HG03025 (cell line): ENCODE results near the gene ERVH48-1.
"Not testable (repeated sequence)": the region's sequence is repeated elsewhere in the genome, so short reads cannot be mapped to it uniquely, and the experiment has no call there.

Source experiments
- ATAC-seq: cut with Tn5 transposase; IDR thresholded peaks from one replicate; pipeline ENCODE4 v1.9.1; 2021; ENCODE audit warnings: mild to moderate bottlenecking, moderate library complexity; ENCODE audit not compliant: unreplicated experiment, low FRiP score

The ERVH48-1 gene

GRCh38 chr21:42939582-42940413, 14.4 kb upstream of the ERVH48-1 start:
- ATAC-seq, result no peak

GRCh38 chr21:42938606-42938995, 13.2 kb upstream of the ERVH48-1 start:
- ATAC-seq, result not testable (repeated sequence)

GRCh38 chr21:42937960-42938605, 12.7 kb upstream of the ERVH48-1 start:
- no peak for ATAC-seq

- not testable (repeated sequence) for ATAC-seq
Measured at GRCh38 chr21:42937034-42937940, 11.9 kb upstream of the ERVH48-1 start.

- ATAC-seq, result not testable (repeated sequence)
Measured at GRCh38 chr21:42936360-42936759, 10.9 kb upstream of the ERVH48-1 start.

- not testable (repeated sequence) for ATAC-seq
Measured at GRCh38 chr21:42933973-42934372, 8.5 kb upstream of the ERVH48-1 start.

GRCh38 chr21:42933137-42933970, 7.9 kb upstream of the ERVH48-1 start:
- ATAC-seq, result not testable (repeated sequence)

GRCh38 chr21:42932378-42933136, 7.1 kb upstream of the ERVH48-1 start:
- ATAC-seq, result not testable (repeated sequence)

- no peak for ATAC-seq
Measured at GRCh38 chr21:42931560-42932235, 6.3 kb upstream of the ERVH48-1 start.

- no peak for ATAC-seq
Measured at GRCh38 chr21:42929969-42930368, 4.5 kb upstream of the ERVH48-1 start.

- not testable (repeated sequence) for ATAC-seq
Measured at GRCh38 chr21:42927474-42928200, 2.2 kb upstream of the ERVH48-1 start.

- ATAC-seq, result no peak
Measured at GRCh38 chr21:42924433-42924751, 1.0 kb downstream of the ERVH48-1 start.

- ATAC-seq, result no peak
Measured at GRCh38 chr21:42923553-42924432, 1.6 kb downstream of the ERVH48-1 start.

GRCh38 chr21:42922918-42923317, 2.5 kb downstream of the ERVH48-1 start:
- no peak for ATAC-seq

GRCh38 chr21:42921927-42922326, 3.5 kb downstream of the ERVH48-1 start:
- no peak for ATAC-seq

GRCh38 chr21:42918291-42918690, 7.1 kb downstream of the ERVH48-1 start:
- ATAC-seq, result no peak

GRCh38 chr21:42913476-42913875, 12.0 kb downstream of the ERVH48-1 start:
- no peak for ATAC-seq
